SKM-1 treated with dmso at 0.1 percent for 144 hours (cell line): ENCODE data around the gene AGPS.
"Not testable (repeated sequence)": the region's sequence is repeated elsewhere in the genome, so short reads cannot be mapped to it uniquely, and the experiment has no call there.

ENCODE experiments used
- DNase-seq: peaks from one replicate; lab custom pipeline; 2025; ENCODE audit not compliant: unreplicated experiment; lab: John Stamatoyannopoulos, UW

Gene AGPS

DNA sequence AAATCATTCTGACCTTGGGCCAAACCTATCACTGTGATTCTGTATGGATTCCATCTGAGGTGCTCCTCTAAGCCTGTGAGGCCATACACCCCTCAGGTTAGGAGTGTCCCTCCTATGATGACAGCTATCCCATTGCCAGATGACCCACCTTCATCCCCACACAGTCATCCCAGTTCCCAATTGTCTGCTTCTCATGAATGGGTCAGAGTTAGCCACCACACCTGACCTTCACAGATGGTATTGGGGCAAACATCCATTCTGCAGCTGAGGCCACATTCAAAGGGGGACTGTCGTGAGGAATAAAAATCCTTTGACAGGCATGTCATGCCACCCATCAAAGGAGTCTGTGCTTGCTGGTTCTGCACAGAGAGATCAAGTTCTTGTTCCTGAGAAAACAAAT lies 155.2 kb downstream of the AGPS start:
- DNase-seq = no peak

DNA sequence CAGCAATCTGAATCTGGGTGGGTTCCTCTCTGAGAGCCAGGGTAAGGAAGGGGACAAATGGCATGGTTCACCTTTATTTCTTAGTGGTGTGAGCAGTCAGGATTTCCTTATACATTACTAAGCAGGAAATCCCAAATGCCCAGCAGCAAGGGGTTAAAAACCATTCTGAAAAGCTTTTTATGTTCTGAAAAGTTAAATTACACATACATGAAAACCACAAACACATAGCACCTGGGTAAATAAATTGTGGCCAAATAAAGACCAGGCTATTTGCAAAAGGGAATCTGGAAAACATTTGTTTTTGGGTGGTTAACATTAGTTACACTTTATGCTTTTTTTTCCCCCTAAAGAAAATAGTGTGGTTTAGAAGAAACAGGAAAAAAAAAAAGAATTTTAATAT lies 156.1 kb downstream of the AGPS start:
- no peak for DNase-seq

DNA sequence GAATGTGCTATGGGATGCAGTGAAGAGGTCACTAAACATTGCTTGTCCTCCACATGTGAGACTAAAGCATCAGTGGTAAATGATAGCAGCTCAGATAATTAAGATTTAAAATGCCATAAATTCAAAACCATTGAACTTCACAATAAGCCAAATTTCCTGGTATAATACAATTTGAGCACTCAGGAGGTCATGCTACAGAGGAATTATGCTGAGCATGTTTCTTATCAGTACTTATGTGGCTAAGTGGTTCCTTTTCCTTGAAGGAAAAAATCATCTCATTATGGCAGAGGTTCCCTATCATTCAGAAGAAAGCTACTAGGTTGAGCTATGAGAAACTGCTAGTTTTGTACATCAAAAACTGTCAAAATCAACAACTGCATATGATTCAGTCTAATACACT lies 156.6 kb downstream of the AGPS start:
- DNase-seq = no peak

DNA sequence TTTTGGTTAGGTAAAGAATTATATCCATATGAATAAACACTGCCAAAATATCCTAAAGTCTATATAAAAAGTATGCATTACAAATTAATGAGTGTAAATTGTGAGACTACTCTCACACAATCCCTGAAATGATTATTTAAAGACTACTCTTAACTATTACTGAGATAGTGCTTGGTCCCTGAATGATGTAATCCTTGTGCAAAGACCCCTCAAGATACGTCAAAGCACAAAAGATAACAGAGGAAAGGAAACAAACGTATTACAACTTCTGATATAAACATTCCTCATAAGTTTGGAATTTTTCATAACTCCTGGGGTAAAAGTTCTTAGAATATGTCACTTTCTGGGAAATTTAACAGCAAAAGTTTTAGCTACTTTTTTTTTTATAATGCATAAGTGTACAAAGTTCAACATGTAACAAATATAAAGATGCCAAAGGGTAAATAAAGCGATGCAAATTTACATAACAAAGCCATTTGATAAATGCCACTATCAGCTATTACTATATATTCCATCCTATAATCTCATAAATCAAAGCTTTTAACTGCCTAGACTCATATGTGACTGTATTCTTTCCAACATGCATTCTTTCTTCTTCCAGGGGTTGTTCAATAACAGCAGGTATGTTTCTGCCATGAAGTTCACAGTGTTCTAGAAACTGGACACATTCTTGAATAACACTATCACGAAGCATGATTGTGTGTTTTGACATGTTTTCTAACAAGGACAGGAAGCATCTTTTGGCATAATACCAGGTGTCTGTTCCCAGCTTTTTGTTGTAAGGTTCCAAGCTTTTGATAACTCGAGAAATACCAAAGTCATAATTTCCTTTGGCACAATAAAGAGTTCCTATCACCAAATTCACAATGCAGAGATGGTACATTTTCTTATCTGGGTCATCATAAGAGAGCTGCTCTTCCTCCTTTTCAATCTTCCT lies 158.0 kb downstream of the AGPS start:
- DNase-seq = no peak

DNA sequence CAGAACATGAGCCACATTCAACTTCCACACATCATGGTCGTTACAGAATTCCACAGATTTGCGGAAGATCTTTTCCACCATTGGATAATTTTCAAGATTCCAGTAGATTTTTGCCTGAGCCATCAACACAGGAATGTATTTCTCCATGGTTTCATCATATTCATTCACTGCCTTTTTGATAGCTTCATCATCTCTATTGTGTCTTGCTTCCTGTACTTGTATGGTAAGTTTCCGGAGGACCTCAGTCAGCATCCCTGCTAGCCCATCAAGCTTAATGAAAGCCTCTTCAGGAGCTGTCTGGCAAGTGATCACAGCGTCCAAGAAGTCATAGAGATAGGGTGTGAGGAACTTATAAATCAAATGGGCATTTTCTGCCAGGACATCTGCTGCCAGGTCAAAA lies 158.8 kb downstream of the AGPS start:
- DNase-seq = not testable (repeated sequence)

DNA sequence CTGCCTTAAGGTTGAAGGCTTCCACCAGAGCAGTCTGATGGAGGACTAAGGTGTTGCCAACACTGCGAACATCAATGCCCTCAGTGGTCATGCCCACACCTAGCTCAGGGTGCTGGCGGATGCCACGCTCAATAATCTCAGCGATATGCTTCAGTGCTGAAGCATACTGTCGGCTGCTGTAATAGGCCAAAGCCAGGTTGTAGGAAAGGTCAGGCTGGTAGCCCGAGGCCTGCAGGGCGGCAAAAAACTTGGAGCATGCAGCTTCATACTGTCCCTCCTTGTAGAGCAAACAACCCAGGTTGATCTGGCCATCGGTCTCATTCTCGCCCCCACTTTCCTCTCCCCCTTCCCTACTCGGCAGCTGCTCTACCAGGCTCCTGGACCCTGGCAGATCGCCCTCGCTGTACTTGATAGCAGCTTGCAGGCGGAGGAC lies 159.4 kb downstream of the AGPS start:
- no peak for DNase-seq

DNA sequence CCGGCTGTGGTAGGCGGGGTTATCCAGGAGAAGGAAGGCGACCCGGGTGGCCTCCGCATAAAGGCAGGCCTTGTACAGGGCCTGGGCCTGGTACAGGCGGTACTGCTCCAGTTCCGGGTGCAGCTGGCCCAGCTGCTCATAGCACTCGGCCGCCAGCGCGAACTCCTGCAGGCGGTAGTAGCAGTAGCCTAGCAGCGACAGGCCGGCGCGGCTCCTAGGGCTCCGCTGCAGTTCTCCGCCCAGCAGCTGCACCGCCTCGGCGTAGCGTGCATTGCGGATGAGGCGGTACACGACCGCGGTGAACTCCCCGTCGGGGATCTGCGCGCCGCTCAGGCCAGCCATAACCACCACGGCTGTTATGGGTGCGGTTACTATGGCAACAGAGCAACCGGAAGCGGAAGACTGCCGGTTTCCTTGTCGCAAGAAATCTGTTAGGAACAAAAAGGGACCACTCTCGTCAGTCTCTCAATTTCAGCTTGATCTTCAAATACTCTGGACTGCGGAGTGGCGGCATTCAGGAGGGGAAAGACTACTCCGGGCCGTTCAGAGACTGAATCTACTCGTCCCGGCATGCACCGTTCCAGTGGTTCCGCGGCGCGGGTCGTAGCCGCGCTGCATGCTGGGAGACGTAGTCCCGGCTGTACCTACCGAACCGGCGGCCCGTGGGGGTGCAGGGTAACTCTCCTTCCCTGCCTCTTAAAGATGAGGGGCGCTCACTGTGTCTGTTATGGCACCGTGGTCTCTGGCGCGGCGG lies 160.0 kb downstream of the AGPS start:
- DNase-seq = peak; percentile 75

DNA sequence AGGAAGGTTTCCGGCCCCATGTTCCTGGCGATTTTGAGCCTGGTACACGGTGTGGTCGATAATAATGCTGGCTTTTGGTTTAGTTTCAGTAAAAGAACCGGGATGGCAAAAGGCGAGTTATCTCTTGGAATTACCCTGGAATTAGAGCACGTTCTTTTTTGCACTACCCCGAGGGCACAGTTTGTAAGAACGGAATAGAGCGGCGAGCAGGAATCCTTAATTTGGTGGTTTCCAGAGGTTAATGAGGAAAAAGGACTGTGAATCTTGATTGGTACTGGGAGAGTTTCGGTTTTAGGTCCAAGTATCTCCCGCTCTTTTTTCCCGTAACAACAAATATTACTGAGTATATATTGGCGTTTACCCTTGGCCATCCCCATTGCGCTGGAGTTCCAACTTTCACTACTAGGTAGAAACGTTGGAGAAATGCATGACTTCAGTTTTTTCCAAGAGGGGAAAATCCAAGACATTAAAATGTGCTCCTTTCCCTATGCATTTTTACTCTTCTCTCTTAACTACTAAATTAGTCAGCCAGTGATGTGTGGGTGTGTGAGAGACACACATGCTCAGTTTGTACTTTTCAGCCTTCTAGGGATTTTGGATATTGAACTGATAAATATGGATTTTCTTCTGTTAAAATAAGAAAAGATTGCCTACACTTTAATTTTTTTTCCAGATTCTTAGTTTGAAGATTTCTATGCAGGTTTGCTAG lies 160.8 kb downstream of the AGPS start:
- no peak for DNase-seq

DNA sequence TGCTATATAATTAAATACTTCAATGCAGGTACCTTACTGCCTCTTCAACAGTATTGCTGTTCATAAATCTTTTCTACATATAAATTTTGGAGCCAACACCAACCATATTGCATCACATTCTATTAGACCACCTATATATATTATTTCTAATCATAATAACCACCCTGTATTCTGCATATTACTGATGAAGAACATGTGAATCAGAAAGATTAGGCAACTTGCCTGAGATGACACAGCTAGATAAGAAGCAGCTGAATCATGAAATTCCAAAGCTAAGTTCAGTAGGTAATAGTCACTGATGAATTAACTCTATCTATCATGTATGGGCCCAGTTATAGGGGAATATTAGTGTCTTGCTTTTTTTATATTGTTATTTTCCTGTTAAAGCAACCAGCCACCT lies 161.8 kb downstream of the AGPS start:
- no peak for DNase-seq

DNA sequence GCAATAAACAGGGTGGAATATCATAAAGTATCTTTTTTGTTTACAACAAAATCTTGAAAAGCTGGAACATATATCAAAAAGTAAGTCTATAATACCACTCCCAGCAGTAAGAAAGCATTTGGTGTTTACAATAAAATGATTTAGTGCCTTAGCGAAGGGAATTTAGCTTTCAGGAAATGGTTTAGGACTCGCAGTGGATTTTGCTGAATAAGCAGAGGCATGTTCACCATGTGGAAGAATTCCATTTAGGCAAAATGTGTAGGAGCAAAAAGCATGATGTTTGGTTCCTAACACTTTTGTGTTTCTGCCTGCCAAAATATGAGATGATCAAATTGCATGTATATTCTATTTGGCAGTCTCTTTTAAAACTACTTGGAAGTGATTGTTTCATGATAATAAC lies 163.6 kb downstream of the AGPS start:
- no peak for DNase-seq

DNA sequence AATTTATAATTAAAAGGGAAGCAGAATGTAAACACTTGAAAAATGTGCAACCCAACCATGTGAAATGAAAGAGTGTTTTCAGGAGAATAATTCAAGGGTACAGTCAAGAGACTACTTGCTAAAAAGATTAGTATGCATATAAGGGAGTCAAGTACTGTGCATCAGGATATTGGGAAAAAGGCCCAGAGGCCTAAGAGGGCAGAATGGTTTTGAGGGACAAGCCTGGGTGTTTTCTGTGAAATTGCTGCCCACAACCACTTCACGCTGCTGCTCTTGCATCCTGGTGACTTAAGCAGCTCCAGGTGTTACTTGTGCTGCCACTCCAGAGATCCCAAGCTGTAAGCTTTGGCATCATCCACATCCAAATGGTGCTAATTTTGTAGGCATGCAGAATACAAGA lies 165.2 kb downstream of the AGPS start:
- DNase-seq = no peak

DNA sequence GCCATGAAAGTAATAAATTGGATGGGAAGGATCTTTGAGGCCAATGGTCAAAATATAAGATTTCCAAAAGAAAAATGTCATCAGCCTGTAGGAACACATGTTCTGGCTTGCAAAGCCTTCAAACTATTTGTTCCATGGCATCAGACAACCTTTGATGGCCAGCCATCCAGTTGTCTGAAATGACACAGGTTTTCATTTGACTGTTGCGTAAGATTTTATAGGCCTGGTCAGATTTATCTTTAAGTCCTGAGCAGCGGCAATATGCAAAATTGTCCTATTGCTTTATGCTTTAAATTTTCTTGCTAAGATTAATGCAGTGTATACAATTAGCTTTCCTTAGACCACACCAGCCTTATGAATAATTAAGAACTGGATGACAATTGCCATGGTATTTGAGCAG lies 167.1 kb downstream of the AGPS start:
- DNase-seq = no peak

DNA sequence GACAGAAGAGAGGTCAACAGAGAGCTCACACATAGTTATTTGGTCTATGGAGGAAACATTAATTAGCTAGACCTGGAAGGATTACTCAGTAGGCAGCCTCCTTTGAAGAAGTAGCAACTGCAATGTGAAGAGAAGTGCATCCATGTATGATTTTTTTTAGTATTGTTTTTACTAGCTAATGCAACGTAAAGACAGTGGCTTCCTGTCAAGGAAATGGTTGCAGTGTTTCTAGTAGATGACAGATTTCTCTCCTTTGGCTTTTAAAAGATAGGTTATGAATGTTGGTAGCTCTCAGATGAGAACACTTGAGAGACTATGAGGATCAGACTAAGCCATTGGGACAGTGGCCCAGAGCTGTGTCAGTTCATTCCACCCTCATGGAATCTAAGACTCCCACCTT lies 175.8 kb downstream of the AGPS start:
- DNase-seq = no peak

DNA sequence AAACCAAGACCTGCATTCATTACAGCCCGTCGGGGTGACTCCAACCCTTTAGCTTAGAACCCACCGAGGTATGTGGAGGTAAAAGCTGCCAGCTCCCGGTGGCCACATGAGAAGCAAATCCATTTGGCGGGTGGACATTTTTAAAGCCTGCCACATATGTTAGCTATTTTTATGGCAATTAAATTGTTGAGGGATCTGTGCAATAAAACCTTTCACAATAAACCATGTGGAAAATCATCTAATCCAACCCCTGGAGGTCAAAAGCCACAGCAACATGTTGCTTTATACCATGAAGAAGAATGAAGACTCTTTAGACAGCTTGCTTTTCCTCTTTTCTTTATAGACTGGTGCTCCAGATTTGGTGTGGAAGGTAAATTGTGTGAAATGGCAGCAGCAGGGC lies 176.3 kb downstream of the AGPS start:
- DNase-seq = no peak

DNA sequence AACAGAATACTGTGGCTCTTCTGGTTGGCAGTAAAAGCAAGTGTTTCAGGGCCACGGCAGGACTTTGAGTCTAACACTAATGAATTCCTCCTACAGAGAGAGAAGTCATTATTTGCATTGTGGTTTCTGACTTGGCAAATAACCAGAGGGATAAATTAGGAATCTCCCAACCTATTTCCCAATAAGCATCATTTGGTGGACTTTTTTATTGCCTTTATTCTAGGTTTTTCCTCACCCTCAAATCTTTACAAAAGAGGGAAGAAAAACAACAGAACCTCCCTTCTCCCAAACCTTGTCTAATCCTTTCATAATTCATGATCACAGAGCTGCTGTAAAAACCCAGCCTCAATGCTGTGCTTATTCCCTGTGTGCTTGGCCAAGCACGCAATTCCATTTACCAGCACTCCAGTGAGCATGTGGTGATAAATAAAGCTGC lies 179.7 kb downstream of the AGPS start:
- DNase-seq = no peak

DNA sequence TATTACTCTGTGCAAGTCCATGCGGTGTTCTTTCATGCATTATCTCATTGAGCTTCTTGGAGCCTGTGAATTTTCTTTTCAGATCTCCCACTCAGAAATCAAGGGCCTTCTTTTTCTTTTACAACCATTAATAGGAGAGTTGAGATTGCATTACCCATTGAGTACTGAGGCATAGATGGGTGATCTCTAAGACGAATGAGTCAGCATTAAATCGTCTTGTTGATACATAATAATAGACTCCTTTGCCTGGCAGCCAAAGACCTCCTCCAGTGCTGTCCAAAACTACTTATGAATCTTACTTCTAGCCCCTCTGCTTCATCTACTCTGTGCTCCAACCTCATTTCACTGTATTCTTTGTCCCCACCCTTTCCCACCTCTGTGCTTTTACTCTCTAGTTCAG lies 180.5 kb downstream of the AGPS start:
- no peak for DNase-seq

DNA sequence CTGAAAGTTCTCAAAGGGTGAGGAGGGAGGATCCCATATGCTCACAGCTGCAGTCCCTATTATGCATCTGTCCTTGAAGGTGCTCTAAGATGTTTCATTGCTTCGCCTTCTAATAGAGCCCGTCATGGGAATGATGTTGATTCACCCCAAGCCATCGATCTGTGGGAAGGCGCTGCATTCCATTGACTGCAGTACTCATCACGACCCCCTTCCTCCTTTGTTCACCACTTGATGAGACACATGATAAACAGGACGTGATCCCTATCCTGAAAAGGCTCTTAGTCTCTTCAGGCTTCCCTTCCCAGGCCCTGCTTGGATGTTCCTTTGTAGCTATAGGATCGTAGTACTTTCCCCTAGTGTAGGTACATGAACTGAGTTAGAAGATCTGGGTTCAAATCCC lies 181.8 kb downstream of the AGPS start:
- no peak for DNase-seq

DNA sequence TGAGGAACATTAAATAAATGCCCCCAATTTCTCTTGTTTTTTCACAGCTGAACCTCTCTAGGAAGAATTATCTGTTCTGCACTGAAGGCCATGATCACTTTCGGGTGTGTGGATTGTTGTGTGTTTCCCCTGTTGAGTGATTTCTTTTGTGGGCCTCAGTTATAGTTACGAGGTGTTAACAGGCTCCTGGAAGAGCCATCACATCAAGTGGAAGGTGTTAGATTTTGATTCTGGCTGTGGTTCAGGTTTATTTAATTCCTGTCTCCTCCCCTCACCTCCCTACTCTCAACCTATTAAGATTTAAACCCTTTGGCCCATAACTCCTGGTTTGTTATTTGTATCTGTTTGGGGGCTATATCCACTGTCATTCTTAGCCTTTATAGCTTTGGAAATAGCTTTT lies 182.8 kb downstream of the AGPS start:
- DNase-seq = no peak

DNA sequence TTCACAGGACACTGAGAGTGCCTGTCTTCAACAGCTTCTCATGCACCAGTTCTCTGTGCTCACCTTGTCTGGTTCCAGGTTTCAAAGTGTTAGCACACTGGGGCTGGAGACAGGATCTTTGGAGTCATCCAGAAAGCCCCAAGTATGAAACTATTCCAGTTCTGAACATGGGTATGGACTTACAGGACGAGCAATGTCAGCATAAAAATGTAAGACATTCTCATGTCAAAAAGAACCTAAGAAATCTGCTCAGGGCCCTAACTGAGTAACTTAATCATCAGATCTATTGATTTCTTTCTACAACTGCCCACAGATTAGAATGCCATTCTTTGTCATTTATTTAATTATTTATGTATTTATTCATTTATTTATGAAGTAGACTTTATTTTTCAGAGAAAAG lies 184.5 kb downstream of the AGPS start:
- DNase-seq = no peak

DNA sequence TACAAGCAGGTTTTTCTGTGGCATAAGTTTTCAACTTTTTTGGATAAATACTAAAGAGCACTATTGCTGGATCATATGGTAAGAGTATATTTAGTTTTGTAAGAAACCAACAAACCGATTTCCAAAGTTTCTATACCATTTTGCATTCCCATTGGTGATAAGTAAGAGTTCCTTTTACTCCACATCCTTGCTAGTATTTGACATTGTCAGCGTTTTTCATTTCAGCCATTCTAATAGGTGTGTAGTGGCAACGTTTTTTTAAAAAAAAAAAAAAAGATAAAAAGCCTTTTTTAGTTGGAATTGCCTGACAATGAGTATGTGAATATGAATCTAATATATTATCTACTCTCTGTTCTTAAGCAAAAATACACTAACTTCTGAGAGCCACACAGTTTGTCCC lies 185.9 kb downstream of the AGPS start:
- DNase-seq = no peak

DNA sequence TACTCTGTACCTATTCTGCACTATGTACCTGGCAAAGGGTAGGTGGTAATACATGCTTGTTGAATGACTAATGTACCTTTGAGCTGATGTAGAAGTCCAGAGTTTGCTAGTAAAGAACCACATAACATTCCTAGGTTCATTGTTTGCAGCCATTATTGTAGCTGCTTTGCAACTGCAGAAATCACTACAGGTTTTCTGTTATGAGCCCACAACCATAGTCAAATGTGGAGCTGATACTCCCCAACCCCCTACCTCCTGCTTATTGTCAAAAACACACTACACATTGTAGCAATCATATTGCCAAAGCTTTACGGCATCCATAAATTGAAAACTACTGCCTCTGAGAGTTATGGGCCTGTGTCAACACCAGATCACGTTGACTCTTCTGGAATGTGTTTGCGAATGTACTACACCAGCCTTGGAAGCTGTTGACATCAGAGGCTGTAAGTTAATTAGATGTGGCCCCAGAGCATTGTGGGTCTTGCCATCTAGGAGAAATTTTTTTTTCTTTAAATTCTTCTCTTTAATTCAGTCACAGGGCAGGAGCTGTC lies 187.0 kb downstream of the AGPS start:
- DNase-seq = no peak
